ENCODE results near the gene SLC15A1. TPM values are rescaled to one million over a fixed set of nuclear protein-coding genes. Genes with fewer than 3 reads are reported as not detected.
A peak's percentile ranks its signal among the peaks of the same experiment; 100 is the strongest.

The SLC15A1 gene
- total RNA-seq, 4 donors from 2014 or later = 16.1 to 56.3 (median 44.1) TPM; not detected in 1

DNA sequence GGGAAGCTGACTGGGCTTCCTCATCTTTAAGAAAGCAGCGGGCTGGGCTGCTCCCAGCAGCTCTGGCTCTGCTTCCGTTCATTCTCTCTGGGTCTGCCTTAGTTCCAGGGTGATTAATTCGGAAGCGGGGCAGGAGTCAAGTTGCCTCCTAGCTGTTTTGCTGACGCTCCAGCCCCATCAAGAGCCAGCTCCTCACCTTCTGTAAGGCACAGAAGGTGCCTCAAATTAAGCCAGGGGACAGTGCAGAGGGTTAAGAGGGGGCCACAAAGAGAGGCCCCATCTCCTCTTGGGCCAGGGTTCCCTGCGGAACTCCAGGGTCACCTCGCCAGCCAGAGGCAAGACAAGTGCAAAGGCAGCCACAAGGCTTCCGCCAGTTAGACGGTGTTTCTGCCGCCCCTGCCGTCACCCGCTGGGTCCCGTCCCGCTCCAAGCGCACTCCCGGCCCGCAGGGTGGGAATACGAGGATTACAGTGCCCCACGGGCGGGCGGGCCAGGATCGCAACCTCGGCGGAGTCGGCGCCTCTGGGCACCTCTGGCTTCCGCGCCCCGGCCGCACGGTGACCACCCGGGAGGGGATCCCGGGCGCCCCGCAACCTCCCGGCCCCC, 508 bp downstream of the SLC15A1 start:
- no peak for TF ChIP-seq POLR2A (IDR thresholded peaks at IDR 0.05)
- TF ChIP-seq, protein P1, sequence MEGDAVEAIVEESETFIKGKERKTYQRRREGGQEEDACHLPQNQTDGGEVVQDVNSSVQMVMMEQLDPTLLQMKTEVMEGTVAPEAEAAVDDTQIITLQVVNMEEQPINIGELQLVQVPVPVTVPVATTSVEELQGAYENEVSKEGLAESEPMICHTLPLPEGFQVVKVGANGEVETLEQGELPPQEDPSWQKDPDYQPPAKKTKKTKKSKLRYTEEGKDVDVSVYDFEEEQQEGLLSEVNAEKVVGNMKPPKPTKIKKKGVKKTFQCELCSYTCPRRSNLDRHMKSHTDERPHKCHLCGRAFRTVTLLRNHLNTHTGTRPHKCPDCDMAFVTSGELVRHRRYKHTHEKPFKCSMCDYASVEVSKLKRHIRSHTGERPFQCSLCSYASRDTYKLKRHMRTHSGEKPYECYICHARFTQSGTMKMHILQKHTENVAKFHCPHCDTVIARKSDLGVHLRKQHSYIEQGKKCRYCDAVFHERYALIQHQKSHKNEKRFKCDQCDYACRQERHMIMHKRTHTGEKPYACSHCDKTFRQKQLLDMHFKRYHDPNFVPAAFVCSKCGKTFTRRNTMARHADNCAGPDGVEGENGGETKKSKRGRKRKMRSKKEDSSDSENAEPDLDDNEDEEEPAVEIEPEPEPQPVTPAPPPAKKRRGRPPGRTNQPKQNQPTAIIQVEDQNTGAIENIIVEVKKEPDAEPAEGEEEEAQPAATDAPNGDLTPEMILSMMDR (IDR thresholded peaks at IDR 0.05) = no peak
- no peak for TF ChIP-seq EP300 (IDR thresholded peaks at IDR 0.05; ENCODE audit: low read depth)
- TF ChIP-seq POLR2AphosphoS5 (IDR thresholded peaks at IDR 0.05) = no peak
- no peak for DNase-seq
- 4% methylated on average over 31 of the region's 36 CpGs; no CpG with 5 or more reads in 1 of the 2 donors for WGBS, 2 donors (ENCODE audit: low coverage in 1 of 2)

DNA sequence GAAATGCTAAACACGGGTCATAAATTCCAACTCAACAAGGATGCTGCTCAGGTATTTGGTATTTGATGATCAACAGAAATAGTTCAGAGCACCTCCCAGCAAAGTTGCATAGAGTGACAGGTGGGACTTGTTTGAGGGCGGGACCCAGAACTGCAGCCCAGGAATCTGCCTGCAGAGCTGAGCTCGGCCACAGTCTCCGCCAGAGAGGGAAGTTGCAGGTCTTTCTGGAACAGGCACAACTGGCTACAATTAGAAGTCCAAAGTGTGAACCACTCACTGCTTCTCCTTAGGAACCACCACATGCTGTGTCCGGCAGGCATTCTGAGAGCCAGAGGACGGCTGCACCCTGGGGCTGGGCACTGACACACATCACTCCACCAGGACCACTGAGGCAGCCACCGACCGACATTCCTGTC, 1.1 kb downstream of the SLC15A1 start:
- intact Hi-C loops (cut with DNase I; ENCODE audit: low total_unique reads) (no loop called here), in situ Hi-C loops (cut with MboI; ENCODE audit: low pct_ligation_motif_present in 1 of 4, low pct_unique_long_range_greater_than_20kb in 1 of 4, low sequenced_read_pairs in 3 of 4) (no loop called here)
- TF ChIP-seq POLR2AphosphoS5 (IDR thresholded peaks at IDR 0.05) = peak in 1 of 3 donors; percentile 27
- TF ChIP-seq EP300 (IDR thresholded peaks at IDR 0.05; ENCODE audit: low read depth) = no peak
- DNase-seq = peak; percentile 27
- WGBS, 2 donors (ENCODE audit: low coverage in 1 of 2) = 39% methylated on average over 8 of the region's 8 CpGs; no CpG with 5 or more reads in 1 of the 2 donors
- Histone ChIP-seq H3K4me1 (peaks cover 0 to 15% (median 12%) of the 10 kb centered on the region in 4 donors), H3K27me3 (peaks cover 74% of the 10 kb centered on the region), H3K36me3 (no peaks in the 10 kb centered on the region), H3K4me3 (peak overlapping the region in 1 of 4 donors; percentile 44), H3K27ac (no peak overlapping the region), H3K9me3 (peaks cover 0 to 4% of the 10 kb centered on the region in 2 donors)

More for the DNA sequence above, 508 bp downstream of the SLC15A1 start:
- H3K4me1 ChIP-seq = peaks cover 0 to 15% (median 12%) of the 10 kb centered on the region in 4 donors
- in situ Hi-C loops (cut with MboI; ENCODE audit: low pct_ligation_motif_present in 1 of 4, low pct_unique_long_range_greater_than_20kb in 1 of 4, low sequenced_read_pairs in 3 of 4) (no loop called here), intact Hi-C loops (cut with DNase I; ENCODE audit: low total_unique reads) (no loop called here)
- peaks cover 74% of the 10 kb centered on the region for H3K27me3 ChIP-seq
- peak overlapping the region in 3 of 4 donors; percentile 21 to 44 (median 43) for H3K4me3 ChIP-seq
- H3K27ac ChIP-seq = no peak overlapping the region
- H3K36me3 ChIP-seq = no peaks in the 10 kb centered on the region
- H3K9me3 ChIP-seq = peaks cover 0 to 4% of the 10 kb centered on the region in 2 donors

DNA sequence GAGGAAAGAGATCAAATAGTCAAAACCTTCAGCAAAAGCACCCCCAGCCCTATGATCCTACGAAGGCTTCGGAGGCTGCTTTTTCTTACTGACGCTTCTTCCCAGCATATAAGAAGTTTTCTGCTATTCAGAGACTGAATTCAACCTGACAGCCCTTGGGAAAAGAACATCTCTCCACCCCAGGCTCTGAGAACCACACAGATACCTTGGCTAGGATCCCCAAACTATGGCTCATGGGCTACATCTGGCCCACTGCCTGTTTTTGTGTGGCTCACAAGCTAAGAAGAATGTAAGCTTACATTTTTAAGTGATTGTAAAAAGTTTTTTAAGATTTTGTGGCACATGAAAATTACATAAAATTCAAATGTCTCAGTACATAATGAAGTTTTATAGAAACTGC, 3.0 kb downstream of the SLC15A1 start:
- H3K27me3 ChIP-seq = peaks cover 58% of the 10 kb centered on the region
- no peak overlapping the region for H3K27ac ChIP-seq
- no peaks in the 10 kb centered on the region for H3K36me3 ChIP-seq
- 60 to 78% methylated on average over 1 to 3 of the region's 3 CpGs for WGBS, 2 donors (ENCODE audit: low coverage in 1 of 2)
- peaks cover 0 to 15% (median 12%) of the 10 kb centered on the region in 4 donors for H3K4me1 ChIP-seq
- intact Hi-C loops (cut with DNase I; ENCODE audit: low total_unique reads) = no loop called here
- in situ Hi-C loops (cut with MboI; ENCODE audit: low pct_ligation_motif_present in 1 of 4, low pct_unique_long_range_greater_than_20kb in 1 of 4, low sequenced_read_pairs in 3 of 4) = no loop called here
- no peak for DNase-seq
- no peak for TF ChIP-seq EP300 (IDR thresholded peaks at IDR 0.05; ENCODE audit: low read depth)
- TF ChIP-seq POLR2A (IDR thresholded peaks at IDR 0.05) = no peak
- TF ChIP-seq POLR2AphosphoS5 (IDR thresholded peaks at IDR 0.05) = no peak
- TF ChIP-seq, protein P1 (IDR thresholded peaks at IDR 0.05) = no peak
- peaks cover 0 to 4% of the 10 kb centered on the region in 2 donors for H3K9me3 ChIP-seq
- no peak overlapping the region for H3K4me3 ChIP-seq

DNA sequence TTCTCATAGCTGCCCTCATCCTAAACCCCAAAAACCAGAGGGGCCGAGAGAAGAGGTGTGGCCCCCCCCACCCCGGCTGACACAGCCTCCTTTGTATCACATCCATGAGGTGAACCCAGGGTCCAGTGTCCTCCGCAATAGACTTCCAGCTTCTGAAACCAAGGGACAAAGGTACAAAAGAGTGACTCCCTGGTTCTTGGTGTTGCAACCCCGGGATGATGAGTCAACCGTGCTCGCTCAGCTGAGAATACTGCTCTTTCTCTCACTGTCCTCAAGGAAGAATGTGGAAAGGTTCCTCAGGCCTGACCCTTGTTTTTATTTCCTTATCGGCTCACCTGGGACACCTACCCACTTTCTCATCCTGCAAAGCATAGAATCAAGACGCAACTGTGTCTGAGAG, 5.5 kb downstream of the SLC15A1 start:
- H3K4me1 ChIP-seq = peaks cover 0 to 8% (median 3%) of the 10 kb centered on the region in 4 donors
- H3K27ac ChIP-seq = no peak overlapping the region
- intact Hi-C loops (cut with DNase I; ENCODE audit: low total_unique reads) = no loop called here
- H3K36me3 ChIP-seq = no peaks in the 10 kb centered on the region
- WGBS, 2 donors (ENCODE audit: low coverage in 1 of 2) = 92% methylated on average over 8 of the region's 8 CpGs; no CpG with 5 or more reads in 1 of the 2 donors
- H3K9me3 ChIP-seq = no peaks in the 10 kb centered on the region
- TF ChIP-seq, protein P1 (IDR thresholded peaks at IDR 0.05) = no peak
- no peak for TF ChIP-seq POLR2AphosphoS5 (IDR thresholded peaks at IDR 0.05)
- TF ChIP-seq EP300 (IDR thresholded peaks at IDR 0.05; ENCODE audit: low read depth) = no peak
- no peak for TF ChIP-seq POLR2A (IDR thresholded peaks at IDR 0.05)
- H3K27me3 ChIP-seq = peaks cover 33% of the 10 kb centered on the region
- no peak overlapping the region for H3K4me3 ChIP-seq
- DNase-seq = peak; percentile 36
- in situ Hi-C loops (cut with MboI; ENCODE audit: low pct_ligation_motif_present in 1 of 4, low pct_unique_long_range_greater_than_20kb in 1 of 4, low sequenced_read_pairs in 3 of 4) = no loop called here

Measured in transverse colon (tissue), 4 donors.